GM21515 (cell line): ENCODE results near the gene GABRD.
"Not testable (repeated sequence)": the region's sequence is repeated elsewhere in the genome, so short reads cannot be mapped to it uniquely, and the experiment has no call there.

Source experiments
- ATAC-seq: cut with Tn5 transposase; IDR thresholded peaks from one replicate; pipeline ENCODE4 v1.9.1; 2021; ENCODE audit not compliant: unreplicated experiment

Gene GABRD, protein sequence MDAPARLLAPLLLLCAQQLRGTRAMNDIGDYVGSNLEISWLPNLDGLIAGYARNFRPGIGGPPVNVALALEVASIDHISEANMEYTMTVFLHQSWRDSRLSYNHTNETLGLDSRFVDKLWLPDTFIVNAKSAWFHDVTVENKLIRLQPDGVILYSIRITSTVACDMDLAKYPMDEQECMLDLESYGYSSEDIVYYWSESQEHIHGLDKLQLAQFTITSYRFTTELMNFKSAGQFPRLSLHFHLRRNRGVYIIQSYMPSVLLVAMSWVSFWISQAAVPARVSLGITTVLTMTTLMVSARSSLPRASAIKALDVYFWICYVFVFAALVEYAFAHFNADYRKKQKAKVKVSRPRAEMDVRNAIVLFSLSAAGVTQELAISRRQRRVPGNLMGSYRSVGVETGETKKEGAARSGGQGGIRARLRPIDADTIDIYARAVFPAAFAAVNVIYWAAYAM

DNA sequence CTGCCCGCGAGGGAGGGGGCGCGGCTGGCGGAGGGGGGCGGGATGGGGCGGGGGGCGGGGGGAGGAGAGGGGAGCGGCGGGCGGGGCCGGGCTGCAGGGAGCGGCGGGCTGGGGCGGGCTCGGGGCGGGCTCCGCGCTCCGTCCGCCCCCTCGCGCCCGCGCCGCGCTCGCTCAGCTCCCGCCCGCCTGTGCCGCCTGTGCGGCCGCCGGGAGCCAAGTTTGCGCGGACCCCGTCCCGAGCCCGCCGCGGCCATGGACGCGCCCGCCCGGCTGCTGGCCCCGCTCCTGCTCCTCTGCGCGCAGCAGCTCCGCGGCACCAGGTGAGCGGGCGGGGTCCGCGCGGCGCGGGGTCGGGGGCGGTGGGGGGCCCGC is at the start of gene GABRD:
Gene GABRD (plus strand): TSS at position 174 of the 372 bp plus-strand sequence. CDS start 79 bp downstream, at position 253.
- ATAC-seq, result no peak

DNA sequence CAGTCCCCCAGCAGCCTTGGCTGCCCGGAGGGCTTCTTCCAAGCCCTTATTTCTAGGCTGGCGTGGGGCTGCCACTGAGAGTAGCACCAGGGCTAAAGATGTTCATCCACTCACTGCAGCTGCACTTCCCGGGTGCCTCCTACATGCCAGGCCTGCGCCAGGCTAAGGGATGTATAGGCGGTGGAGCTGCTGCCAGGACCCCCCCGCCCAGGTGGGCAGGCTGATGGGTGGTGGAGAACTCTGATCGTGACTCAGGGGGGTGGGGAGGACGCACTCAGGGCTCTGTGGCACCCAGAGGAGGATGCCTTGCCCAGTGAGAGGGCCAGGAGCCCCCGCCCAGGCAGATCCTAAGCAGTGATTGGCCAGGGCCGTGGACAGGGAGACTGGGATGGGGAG is 49.6 kb upstream of the GABRD start:
- no peak for ATAC-seq

DNA sequence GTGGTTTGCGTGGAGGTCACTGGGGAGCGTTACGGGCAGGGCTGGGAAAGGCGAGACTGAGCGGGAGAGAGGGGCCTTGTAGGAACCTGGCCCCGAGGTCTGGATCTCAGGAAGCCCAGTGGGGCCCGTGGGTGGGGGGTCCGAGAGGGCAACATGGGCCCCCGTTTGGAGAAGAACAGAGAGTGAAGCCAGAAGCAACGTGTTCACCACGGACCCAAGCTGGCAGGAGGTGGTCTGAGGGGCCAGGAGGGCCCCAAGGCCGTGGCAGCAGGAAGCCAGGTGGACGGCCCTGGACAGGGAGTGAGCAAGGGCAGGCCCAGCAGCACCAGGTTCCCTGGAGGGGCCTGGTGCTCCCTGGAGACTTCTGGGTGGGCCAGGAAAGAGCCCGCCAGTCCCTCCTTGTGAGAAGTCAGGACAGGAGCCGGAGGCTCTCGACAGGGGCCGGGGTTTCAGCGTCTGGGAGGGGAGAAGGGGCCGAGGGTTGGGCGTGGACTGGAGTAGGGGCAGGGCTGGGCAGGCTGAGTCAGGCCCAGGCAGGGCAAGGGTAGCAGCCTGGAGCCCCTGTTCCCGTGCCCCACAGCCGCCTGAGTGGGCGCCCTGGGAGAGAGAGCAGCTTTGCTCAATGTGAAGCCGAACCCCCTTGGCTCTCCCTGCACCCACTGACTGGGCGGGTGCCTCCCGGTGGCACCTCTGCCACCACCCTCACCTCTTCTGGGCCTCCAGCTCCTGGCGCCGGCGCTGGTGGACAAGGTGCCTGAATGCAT is 49.0 kb upstream of the GABRD start:
- no peak for ATAC-seq

DNA sequence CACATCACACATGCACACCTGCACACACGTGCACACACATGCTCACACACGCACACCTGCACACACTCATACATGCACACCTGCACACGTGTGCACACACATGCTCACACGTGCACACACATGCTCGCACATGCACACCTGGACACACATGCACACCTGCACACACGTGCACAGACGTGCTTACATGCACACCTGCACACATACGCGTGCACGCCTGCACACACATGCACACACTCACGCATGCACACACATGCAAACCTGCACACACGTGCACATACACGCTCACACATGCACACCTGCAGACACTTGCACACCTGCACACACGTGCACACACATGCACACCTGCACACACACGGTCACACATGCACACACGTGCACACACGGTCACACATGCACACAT is 48.1 kb upstream of the GABRD start:
- ATAC-seq, result no peak

DNA sequence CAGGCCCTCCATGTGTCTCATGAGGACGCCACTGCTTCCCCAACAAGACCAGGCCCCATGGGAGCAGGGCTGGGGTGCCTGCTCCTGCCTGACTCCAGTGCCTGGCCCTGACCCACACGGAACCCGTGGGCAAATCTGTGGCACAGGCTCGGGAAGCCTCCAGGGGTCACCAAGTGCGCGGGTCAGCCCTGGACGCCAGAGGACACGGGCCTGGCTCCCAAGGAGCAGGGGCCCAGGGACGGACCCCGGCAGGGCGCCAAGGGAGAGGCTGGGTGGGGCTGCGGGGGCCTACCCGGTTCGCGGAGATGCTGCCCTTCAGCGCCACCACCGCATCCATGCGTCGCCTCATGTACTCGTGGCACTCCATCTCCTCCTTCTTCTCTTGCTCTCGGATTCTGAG is 47.5 kb upstream of the GABRD start:
- ATAC-seq, result no peak

DNA sequence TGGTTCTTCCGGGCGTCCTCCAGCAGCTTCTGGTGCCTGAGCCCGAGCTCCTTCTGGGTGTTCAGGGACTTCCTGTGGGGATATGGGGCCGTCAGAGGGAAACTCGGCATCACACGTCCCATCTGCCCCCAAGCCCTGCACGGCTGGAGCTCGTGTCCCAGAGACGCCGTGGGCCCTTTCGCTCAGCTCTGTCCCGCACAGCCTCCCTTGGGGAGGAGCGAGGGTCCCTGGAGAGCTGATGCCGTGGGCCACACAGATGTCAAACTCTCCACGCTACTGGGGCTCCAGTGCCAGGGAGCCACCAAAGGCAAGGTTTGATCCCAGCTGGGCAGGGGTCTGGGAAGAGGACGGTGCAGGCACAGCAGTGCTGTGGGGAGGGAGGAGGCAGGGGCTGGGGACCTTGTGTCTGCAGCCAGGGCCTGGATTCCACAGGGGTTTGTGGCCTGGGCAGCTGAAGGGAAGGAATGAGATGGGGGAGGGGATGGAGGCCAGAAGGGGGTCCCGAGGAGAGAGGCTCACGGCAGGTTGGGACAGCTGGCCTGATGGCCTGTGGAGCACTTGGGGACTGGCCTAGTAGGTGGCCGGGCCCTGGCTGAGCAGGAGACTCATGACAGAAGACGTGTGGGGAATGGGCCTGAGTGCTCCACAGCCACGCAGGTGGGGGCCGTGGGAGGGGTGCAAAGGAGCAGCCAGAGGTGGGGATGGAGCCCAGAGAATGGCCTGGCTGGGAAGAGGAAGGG is 46.0 kb upstream of the GABRD start:
- ATAC-seq, result no peak

DNA sequence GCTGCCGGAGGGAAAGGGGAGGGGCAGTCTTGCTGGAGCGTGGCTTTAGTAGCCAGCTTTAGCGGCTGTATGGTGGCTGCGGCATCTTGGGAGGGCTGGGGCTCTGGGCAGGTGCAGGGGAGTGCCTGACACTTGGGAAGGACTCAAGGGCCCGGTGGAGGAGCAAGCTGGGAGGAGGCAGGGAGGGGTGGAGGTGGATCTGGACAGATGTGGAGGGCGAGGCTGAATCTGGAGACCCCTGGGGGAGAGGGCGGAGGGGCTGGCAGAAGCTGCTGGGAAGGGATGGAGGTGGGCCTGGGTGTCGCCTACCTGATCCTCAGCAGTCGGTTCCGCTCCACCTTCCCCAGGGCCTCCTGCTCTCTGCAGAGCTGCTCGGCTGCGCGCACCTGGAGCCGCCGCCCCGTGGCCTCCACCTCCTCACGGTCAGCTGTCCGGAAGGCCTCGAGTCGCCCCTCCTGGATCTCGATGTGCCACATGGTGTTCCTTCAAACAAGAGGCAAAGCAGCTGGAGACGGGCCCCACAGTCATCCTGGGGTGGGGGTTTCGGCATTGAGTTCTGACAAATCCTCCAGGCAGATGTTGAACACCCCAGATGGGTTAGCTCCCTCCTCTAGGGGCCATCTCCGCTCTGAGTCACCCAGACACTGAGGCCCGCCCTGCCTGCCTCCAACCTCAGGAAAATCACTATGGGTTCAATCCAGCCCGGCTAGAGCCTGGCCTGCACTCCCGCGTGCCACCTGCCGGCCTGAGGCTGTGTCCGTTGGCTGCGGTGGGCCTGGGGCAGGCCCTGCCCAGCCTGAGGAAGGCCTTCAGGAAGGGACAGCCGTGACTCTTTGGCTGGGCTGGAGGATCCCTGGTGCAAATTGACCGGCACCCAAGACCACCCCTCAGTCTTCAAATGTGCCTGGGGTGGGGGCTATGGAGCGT is 45.2 kb upstream of the GABRD start:
- ATAC-seq, result no peak

DNA sequence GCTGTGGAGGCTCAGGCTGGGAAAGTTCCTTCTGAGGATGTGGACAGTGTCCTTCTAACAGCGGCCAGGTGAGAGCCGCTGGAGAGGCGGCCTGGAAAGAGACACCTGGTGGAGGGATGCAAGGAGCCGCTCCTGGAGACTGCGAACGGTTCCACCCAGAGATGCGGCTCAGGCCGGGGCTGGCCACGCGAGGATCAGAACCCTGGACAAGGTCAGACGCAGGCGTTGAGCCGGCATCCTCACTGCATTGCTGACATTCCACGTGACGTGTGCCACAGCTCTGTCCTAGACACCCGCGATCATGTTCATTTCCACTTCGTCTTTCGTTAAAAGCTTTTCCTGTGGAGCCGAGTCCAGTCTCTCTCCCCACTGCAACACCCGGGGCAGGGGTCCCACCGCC is 44.3 kb upstream of the GABRD start:
- no peak for ATAC-seq

DNA sequence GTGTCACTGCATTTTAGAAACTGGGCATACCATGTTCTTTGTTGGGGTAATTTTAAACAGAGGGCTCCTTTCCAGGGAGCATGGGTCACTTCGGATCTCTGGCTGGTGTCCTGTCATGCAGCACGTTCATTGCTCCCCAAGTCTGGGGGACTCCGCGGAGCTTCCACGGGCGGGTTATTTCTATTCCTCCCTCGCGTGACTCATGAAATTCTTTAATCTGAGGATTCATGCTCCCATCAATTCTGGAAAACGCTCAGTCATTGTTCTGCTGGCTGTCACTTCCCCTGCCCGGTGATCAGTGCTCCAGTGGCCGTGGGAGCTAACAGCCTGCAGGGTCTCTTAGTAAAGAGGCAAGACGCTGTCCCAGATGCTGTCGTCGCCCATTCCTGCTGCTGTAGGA is 43.6 kb upstream of the GABRD start:
- ATAC-seq, result no peak

DNA sequence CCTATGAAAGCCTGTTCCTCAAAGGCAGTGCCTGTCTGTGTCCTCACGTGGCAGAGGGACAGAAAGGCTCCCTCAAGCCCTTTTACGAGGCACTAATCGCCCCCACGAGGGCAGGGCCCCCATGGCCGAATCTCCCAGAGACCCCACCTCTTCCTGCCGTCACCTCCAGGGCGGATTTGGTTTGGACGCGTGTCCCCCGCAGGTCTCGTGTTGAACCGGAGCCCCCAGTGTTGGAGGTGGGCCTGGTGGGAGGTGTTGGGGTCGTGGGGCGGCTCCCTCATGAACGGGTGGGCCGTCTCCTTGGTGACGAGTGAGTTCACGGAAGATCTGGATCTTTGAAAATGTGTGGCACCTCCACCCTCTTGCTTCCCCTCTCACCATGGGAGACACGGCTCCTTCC is 43.1 kb upstream of the GABRD start:
- ATAC-seq, result no peak

DNA sequence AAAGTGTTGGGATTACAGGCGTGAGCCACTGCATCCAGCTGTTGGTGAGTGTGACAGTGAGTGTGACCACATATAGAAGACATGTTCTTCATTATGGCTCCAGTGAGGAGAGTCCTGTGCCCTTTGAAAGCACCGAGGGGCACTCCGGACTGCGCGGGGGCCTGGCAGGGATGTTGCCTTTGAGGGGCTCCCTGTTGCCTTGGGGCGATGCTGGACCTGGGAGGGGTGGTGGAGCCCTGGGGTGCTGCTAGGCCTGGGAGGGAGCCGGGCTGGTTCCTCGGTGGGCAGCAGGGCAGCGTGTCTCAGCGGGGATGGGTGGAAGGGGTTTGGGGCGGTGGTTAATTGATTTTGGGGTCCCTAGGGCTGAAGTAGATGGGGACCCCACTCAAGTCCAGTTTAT is 41.0 kb upstream of the GABRD start:
- ATAC-seq, result no peak

DNA sequence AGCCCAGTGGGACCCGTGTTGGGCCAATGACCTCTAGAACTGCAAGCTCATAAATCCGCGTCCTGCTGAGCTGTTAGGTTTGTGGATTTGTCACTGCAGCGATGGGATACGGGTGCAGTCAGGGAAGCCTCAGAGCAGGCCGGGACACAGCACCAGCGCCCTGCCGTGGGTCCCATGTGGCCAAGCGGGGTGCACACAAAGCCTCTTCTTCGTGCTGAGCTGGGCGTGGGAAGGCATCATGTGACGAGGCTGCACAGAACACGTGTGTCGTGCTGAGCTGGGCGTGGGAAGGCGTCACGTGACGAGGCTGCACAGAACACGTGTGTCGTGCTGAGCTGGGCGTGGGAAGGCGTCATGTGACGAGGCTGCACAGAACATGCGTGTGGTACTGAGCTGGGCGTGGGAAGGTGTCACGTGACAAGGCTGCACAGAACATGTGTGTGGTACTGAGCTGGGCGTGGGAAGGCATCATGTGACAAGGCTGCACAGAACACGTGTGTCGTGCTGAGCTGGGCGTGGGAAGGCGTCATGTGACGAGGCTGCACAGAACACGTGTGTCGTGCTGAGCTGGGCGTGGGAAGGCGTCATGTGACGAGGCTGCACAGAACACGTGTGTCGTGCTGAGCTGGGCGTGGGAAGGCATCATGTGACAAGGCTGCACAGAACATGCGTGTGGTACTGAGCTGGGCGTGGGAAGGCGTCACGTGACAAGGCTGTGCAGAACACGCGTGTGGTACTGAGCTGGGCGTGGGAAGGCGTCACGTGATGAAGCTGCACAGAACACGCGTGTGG is 40.3 kb upstream of the GABRD start:
- not testable (repeated sequence) for ATAC-seq

DNA sequence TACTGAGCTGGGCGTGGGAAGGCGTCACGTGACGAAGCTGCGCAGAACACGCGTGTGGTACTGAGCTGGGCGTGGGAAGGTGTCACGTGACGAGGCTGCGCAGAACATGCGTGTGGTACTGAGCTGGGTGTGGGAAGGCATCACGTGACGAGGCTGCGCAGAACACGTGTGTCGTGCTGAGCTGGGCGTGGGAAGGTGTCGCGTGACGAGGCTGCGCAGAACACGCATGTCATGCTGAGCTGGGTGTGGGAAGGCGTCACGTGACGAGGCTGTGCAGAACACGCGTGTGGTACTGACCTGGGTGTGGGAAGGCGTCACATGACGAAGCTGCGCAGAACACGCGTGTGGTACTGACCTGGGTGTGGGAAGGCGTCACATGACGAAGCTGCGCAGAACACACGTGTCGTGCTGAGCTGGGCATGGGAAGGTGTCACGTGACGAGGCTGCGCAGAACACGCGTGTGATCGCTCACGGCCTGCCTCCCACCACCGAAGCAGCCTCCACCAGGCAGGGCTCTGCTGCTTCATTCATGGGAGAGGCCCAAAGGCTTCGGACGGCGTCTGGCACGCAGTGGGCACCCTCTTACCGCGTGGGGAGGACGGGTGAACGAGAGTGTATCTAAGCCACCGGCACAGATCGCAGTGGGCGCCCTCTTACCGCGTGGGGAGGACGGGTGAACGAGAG is 39.5 kb upstream of the GABRD start:
- ATAC-seq, result no peak

DNA sequence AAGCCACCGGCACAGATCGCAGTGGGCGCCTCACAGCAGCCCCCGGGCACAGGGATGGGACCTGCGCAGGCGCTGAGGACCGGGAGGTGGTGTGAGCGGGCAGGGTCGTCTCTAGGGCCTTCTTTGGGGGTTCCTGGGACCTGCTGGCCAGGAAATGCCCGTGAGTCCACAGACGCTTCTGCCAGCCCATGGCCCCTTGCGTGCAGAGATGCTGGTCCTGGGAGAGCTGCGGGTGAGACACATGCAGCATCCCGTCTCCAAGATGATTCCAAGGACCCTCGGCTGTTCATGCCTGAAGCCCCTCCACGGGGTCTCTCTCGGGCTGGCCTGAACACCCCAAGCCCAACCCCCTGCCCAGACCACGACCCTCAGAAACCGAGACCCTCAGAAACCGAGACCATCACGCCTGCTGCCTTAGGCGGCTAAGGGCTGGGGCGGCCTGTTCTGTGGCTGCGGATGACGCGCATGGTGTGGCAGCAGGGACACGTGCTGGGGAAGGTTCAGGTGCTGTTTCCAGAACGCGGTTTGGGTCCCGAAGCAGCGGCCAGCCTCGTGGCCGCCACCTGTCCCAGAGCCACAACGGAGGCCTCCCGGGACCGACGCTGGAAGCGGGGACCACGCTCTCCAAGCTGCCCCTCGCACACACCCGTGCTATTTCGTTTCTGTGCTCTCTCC is 38.5 kb upstream of the GABRD start:
- no peak for ATAC-seq

DNA sequence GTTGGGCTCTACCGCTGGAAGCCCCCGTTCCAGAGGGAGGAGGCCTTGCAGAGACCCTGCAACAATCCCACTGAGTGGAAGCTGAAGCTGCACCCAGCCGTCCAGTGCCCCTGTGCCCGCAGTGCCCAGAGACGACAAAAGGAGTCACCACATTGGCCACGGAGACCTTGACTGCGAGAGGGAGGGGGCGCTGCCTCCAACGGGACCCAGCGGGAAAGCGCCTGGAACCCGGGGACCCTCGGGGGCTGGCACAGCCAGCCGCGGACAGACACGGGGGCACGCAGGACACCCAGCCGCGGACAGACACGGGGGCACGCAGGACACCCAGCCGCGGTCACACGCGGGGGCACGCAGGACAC is 38.0 kb upstream of the GABRD start:
- ATAC-seq, result no peak

DNA sequence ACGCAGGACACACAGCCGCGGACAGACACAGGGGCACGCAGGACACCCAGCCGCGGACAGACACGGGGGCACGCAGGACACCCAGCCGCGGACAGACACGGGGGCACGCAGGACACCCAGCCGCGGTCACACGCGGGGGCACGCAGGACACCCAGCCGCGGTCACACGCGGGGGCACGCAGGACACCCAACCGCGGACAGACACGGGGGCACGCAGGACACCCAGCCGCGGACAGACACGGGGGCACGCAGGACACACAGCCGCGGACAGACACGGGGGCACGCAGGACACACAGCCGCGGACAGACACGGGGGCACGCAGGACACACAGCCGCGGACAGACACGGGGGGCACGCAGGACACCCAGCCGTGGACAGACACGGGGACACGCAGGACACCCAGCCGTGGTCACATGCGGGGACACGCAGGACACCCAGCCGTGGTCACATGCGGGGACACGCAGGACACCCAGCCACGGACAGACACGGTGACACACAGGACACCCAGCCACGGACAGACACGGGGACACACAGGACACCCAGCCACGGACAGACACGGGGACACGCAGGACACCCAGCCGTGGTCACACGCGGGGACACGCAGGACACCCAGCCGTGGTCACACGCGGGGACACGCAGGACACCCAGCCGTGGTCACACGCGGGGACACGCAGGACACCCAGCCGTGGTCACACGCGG is 37.4 kb upstream of the GABRD start:
- not testable (repeated sequence) for ATAC-seq

DNA sequence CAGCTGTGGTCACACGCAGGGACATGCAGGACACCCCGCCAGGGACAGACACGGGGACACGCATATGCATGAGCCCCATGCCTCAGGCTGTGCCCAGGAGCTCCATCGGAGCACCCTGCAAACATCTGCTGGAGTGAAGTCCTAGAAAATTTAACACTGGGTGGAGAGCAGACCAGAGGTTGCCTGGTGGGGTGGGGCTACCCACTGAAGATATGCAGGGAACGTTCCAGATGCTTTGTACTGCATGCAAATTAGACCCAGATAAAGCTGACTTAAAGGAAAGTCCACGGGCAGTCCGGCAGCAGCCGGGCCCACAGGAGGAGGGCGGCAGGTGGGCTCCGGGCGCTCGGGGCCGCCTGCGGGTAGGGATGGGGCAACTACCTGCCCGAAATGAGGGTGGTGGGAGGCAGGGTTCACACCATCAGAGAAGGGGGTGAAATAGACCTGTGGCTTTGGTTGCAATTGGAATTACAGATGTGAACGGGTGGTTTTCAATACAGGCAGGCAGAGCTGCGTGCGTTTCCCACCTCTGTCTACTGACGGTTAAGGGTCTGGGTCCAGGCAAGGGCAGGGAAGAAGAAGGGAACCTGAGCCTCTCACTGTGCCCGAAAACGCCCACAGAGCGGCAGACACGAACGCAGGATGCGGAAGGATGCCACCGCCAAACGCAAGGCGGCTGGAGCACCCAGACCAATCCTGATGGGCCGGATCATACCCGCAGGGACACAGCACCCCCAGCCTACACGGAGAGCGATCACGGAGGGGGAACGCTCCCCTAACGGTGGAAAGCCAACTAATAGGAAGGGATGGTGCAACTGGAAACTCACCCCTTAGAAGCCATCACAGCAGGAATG is 36.5 kb upstream of the GABRD start:
- no peak for ATAC-seq
